ENCODE results near the gene PRPF40A. TPM values are rescaled to one million over a fixed set of nuclear protein-coding genes. Genes with fewer than 3 reads are reported as not detected.
"Not testable (repeated sequence)": the region's sequence is repeated elsewhere in the genome, so short reads cannot be mapped to it uniquely, and the experiment has no call there.

Gene PRPF40A
- total RNA-seq, 2 experiments from 2014 or later, result 126 to 127 TPM

GRCh38 chr2:152737509-152737908, 20.2 kb upstream of the PRPF40A start:
- CTCF ChIA-PET; H3K27ac Mint-ChIP-seq; ATAC-seq; H3K4me1 Mint-ChIP-seq; H3K27me3 Mint-ChIP-seq; H3K4me3 Mint-ChIP-seq; H3K9me3 Mint-ChIP-seq (ENCODE audit: low read depth); DNase-seq: not testable (repeated sequence)
- peaks cover 36% of the 10 kb centered on the region for H3K36me3 Mint-ChIP-seq

- no peaks in the 10 kb centered on the region for H3K27me3 Mint-ChIP-seq
- H3K4me1 Mint-ChIP-seq, result peaks cover 28% of the 10 kb centered on the region
- peak overlapping the region; percentile 59 for H3K27ac Mint-ChIP-seq
- peak; percentile 90 for ATAC-seq
- H3K4me3 Mint-ChIP-seq, result no peak overlapping the region
- CTCF ChIA-PET, result interaction anchor here (1.1 to 2.8 kb wide), 5 partner anchors 10 to 95 kb away, joined by 3 to 12 read pairs (median 5); partner anchors contain the start of gene PRPF40A
- peaks cover 1% of the 10 kb centered on the region for H3K36me3 Mint-ChIP-seq
- no peaks in the 10 kb centered on the region for H3K9me3 Mint-ChIP-seq (ENCODE audit: low read depth)
- peak; percentile 76 for DNase-seq
Observed at GRCh38 chr2:152730591-152731333, 13.5 kb upstream of the PRPF40A start.

GRCh38 chr2:152729844-152730243, 12.6 kb upstream of the PRPF40A start:
- Mint-ChIP-seq H3K27me3 (no peaks in the 10 kb centered on the region), H3K27ac (no peak overlapping the region), H3K36me3 (peaks cover 3% of the 10 kb centered on the region), H3K4me3 (no peak overlapping the region), H3K9me3 (ENCODE audit: low read depth) (no peaks in the 10 kb centered on the region), H3K4me1 (peaks cover 28% of the 10 kb centered on the region)
- CTCF ChIA-PET, result interaction anchor here (0.8 to 2.8 kb wide), 6 partner anchors 9 to 94 kb away, joined by 3 to 12 read pairs (median 5); partner anchors contain the start of gene PRPF40A
- ATAC-seq, result peak; percentile 31
- no peak for DNase-seq

GRCh38 chr2:152723918-152724317, 6.7 kb upstream of the PRPF40A start:
- CTCF ChIA-PET, result no interaction called here
- ATAC-seq, result no peak
- peaks cover 39% of the 10 kb centered on the region for H3K4me1 Mint-ChIP-seq
- no peak overlapping the region for H3K4me3 Mint-ChIP-seq
- H3K27ac Mint-ChIP-seq, result no peak overlapping the region
- H3K9me3 Mint-ChIP-seq (ENCODE audit: low read depth), result no peaks in the 10 kb centered on the region
- peaks cover 36% of the 10 kb centered on the region for H3K36me3 Mint-ChIP-seq
- no peaks in the 10 kb centered on the region for H3K27me3 Mint-ChIP-seq
- DNase-seq, result no peak

- CTCF ChIA-PET, result interaction anchor here (1.1 kb wide), 1 partner anchor 8 kb away, joined by 3 read pairs; no protein-coding TSS in a partner anchor
- Mint-ChIP-seq H3K4me1 (peaks cover 38% of the 10 kb centered on the region), H3K36me3 (peaks cover 37% of the 10 kb centered on the region)
- H3K27me3 Mint-ChIP-seq; H3K4me3 Mint-ChIP-seq; H3K9me3 Mint-ChIP-seq (ENCODE audit: low read depth); DNase-seq; ATAC-seq; H3K27ac Mint-ChIP-seq: not testable (repeated sequence)
Observed at GRCh38 chr2:152722639-152723038, 5.4 kb upstream of the PRPF40A start.

GRCh38 chr2:152720794-152721193, 3.5 kb upstream of the PRPF40A start:
- CTCF ChIA-PET, result interaction anchor here (0.6 to 1.3 kb wide), 2 partner anchors 8 to 9 kb away, joined by 3 to 5 read pairs; no protein-coding TSS in a partner anchor
- H3K27ac Mint-ChIP-seq, result no peak overlapping the region
- H3K36me3 Mint-ChIP-seq, result peaks cover 42% of the 10 kb centered on the region
- DNase-seq (no peak), ATAC-seq (no peak)
- H3K27me3 Mint-ChIP-seq, result no peaks in the 10 kb centered on the region
- H3K4me3 Mint-ChIP-seq, result peak overlapping the region; percentile 24
- H3K9me3 Mint-ChIP-seq (ENCODE audit: low read depth), result no peaks in the 10 kb centered on the region
- H3K4me1 Mint-ChIP-seq, result peaks cover 52% of the 10 kb centered on the region

GRCh38 chr2:152718909-152719645, 1.8 kb upstream of the PRPF40A start:
- CTCF ChIA-PET, result interaction anchor here (1.2 kb wide), 1 partner anchor 543 kb away, joined by 3 read pairs; the partner anchor contains the start of gene STAM2
- ATAC-seq, result peak; percentile 3
- no peaks in the 10 kb centered on the region for H3K9me3 Mint-ChIP-seq (ENCODE audit: low read depth)
- H3K4me1 Mint-ChIP-seq, result peaks cover 60% of the 10 kb centered on the region
- H3K27me3 Mint-ChIP-seq, result no peaks in the 10 kb centered on the region
- peak overlapping the region; percentile 100 for H3K27ac Mint-ChIP-seq
- peak overlapping the region; percentile 100 for H3K4me3 Mint-ChIP-seq
- peak; percentile 70 for DNase-seq
- peaks cover 41% of the 10 kb centered on the region for H3K36me3 Mint-ChIP-seq

GRCh38 chr2:152718076-152718908, 1.0 kb upstream of the PRPF40A start, which contains the start of gene ARL6IP6:
Gene ARL6IP6, plus strand, starts transcription at chr2:152718620. Its CDS starts 5 bp downstream, at chr2:152718625.
- ATAC-seq (peak; percentile 70), DNase-seq (peak; percentile 95)
- Mint-ChIP-seq H3K36me3 (peaks cover 43% of the 10 kb centered on the region), H3K27me3 (no peaks in the 10 kb centered on the region), H3K9me3 (ENCODE audit: low read depth) (no peaks in the 10 kb centered on the region), H3K4me1 (peaks cover 63% of the 10 kb centered on the region), H3K4me3 (peak within 1 kb of the TSS; percentile 100), H3K27ac (peak within 1 kb of the TSS; percentile 100)
- CTCF ChIA-PET, result interaction anchor here (1.2 to 2.6 kb wide), 3 partner anchors 8 to 542 kb away, joined by 3 to 12 read pairs (median 4); partner anchors contain the start of gene STAM2

GRCh38 chr2:152716805-152717227, 445 bp downstream of the PRPF40A start:
- H3K27me3 Mint-ChIP-seq, result no peaks in the 10 kb centered on the region
- H3K9me3 Mint-ChIP-seq (ENCODE audit: low read depth), result no peaks in the 10 kb centered on the region
- H3K36me3 Mint-ChIP-seq, result peaks cover 40% of the 10 kb centered on the region
- H3K27ac Mint-ChIP-seq, result peak overlapping the region; percentile 100
- CTCF ChIA-PET, result interaction anchor here (0.5 to 4.4 kb wide), 11 partner anchors 10 to 1305 kb away, joined by 3 to 35 read pairs (median 4); no protein-coding TSS in a partner anchor
- H3K4me1 Mint-ChIP-seq, result peaks cover 62% of the 10 kb centered on the region
- peak; percentile 0 for ATAC-seq
- peak overlapping the region; percentile 100 for H3K4me3 Mint-ChIP-seq
- DNase-seq, result peak; percentile 54

- DNase-seq (peak; percentile 62), ATAC-seq (no peak)
- Mint-ChIP-seq H3K4me1 (peaks cover 59% of the 10 kb centered on the region), H3K36me3 (peaks cover 41% of the 10 kb centered on the region), H3K9me3 (ENCODE audit: low read depth) (no peaks in the 10 kb centered on the region), H3K4me3 (peak overlapping the region; percentile 100), H3K27me3 (no peaks in the 10 kb centered on the region), H3K27ac (peak overlapping the region; percentile 100)
- CTCF ChIA-PET, result interaction anchor here (0.6 to 4.4 kb wide), 10 partner anchors 10 to 1688 kb away, joined by 3 to 35 read pairs (median 6); no protein-coding TSS in a partner anchor
Observed at GRCh38 chr2:152715854-152716428, 1.3 kb downstream of the PRPF40A start.

- H3K4me3 Mint-ChIP-seq, result peak overlapping the region; percentile 35
- DNase-seq (no peak), ATAC-seq (no peak)
- H3K27ac Mint-ChIP-seq, result peak overlapping the region; percentile 55
- H3K9me3 Mint-ChIP-seq (ENCODE audit: low read depth), result no peaks in the 10 kb centered on the region
- H3K27me3 Mint-ChIP-seq, result no peaks in the 10 kb centered on the region
- peaks cover 57% of the 10 kb centered on the region for H3K4me1 Mint-ChIP-seq
- H3K36me3 Mint-ChIP-seq, result peaks cover 42% of the 10 kb centered on the region
- CTCF ChIA-PET, result interaction anchor here (0.6 to 4.4 kb wide), 8 partner anchors 8 to 1687 kb away, joined by 3 to 35 read pairs (median 6); no protein-coding TSS in a partner anchor
Observed at GRCh38 chr2:152715112-152715511, 2.1 kb downstream of the PRPF40A start.

GRCh38 chr2:152710713-152711112, 6.5 kb downstream of the PRPF40A start:
- DNase-seq (no peak), ATAC-seq (no peak)
- Mint-ChIP-seq H3K4me3 (no peak overlapping the region), H3K9me3 (ENCODE audit: low read depth) (no peaks in the 10 kb centered on the region), H3K27ac (no peak overlapping the region), H3K27me3 (no peaks in the 10 kb centered on the region), H3K36me3 (peaks cover 77% of the 10 kb centered on the region), H3K4me1 (peaks cover 43% of the 10 kb centered on the region)
- CTCF ChIA-PET, result no interaction called here
